Measurements from ENCODE around the gene MRPS30.
A peak's percentile ranks its signal among the peaks of the same experiment; 100 is the strongest.
"Not testable (repeated sequence)": the region's sequence is repeated elsewhere in the genome, so short reads cannot be mapped to it uniquely, and the experiment has no call there.

MRPS30 gene

GRCh38 chr5:44808435-44809214, at the start of gene MRPS30:
TSS of gene MRPS30 (plus strand) at chr5:44808947. CDS start at chr5:44808963, 16 bp downstream.
- TF ChIP-seq CTCF (IDR thresholded peaks at IDR 0.05; ENCODE audit: low read depth, low read length) = 0 out of 2 replicates have a peak, but pooled peaks have one; percentile 10

GRCh38 chr5:44769200-44769876, 39.4 kb upstream of the MRPS30 start:
- no peak for TF ChIP-seq CTCF (IDR thresholded peaks at IDR 0.05; ENCODE audit: low read depth, low read length)
- H3K4me3 ChIP-seq (ENCODE audit: low read depth, low read length) = no peak overlapping the region

More at GRCh38 chr5:44808435-44809214, at the start of gene MRPS30:
- H3K4me3 ChIP-seq (ENCODE audit: low read depth, low read length) = peak within 1 kb of the TSS; percentile 89

- no peak overlapping the region for H3K4me3 ChIP-seq (ENCODE audit: low read depth, low read length)
- TF ChIP-seq CTCF (IDR thresholded peaks at IDR 0.05; ENCODE audit: low read depth, low read length) = no peak
These were observed 38.9 kb upstream of the MRPS30 start for GRCh38 chr5:44769877-44770209.

GRCh38 chr5:44770780-44771717, 37.7 kb upstream of the MRPS30 start:
- TF ChIP-seq CTCF (IDR thresholded peaks at IDR 0.05; ENCODE audit: low read depth, low read length) = no peak
- no peak overlapping the region for H3K4me3 ChIP-seq (ENCODE audit: low read depth, low read length)

- not testable (repeated sequence) for H3K4me3 ChIP-seq (ENCODE audit: low read depth, low read length)
These were observed 36.4 kb upstream of the MRPS30 start for GRCh38 chr5:44772397-44772796.

- TF ChIP-seq CTCF (IDR thresholded peaks at IDR 0.05; ENCODE audit: low read depth, low read length) = no peak; the same call in 1 of the 2 replicates
- H3K4me3 ChIP-seq (ENCODE audit: low read depth, low read length) = no peak overlapping the region
These were observed 34.4 kb upstream of the MRPS30 start for GRCh38 chr5:44774279-44774880.

GRCh38 chr5:44779167-44779566, 29.6 kb upstream of the MRPS30 start:
- TF ChIP-seq CTCF (IDR thresholded peaks at IDR 0.05; ENCODE audit: low read depth, low read length) = no peak
- no peak overlapping the region for H3K4me3 ChIP-seq (ENCODE audit: low read depth, low read length)

Data from WI38 (cell line).